Dendritic cell treated with granulocyte-macrophage colony-stimulating factor and Interleukin-4, amounts not matched to agents 40 ng/mL and 50 ng/mL, for 4 days (primary cell): ENCODE results near the gene OR2T34.
"Not testable (repeated sequence)": the region's sequence is repeated elsewhere in the genome, so short reads cannot be mapped to it uniquely, and the experiment has no call there.

Source experiments
- H3K27ac Mint-ChIP-seq: one replicate; pipeline ENCODE4 v1.8.0; 2022; ENCODE audit warnings: mild to moderate bottlenecking, mixed read lengths
- H3K27me3 Mint-ChIP-seq: one replicate; pipeline ENCODE4 v1.8.0; 2022; ENCODE audit warnings: mild to moderate bottlenecking, mixed read lengths
- H3K36me3 Mint-ChIP-seq: one replicate; pipeline ENCODE4 v1.8.0; 2022; ENCODE audit warnings: low read depth, mixed read lengths
- H3K4me1 Mint-ChIP-seq: one replicate; pipeline ENCODE4 v1.8.0; 2022; ENCODE audit warnings: low read depth, mixed read lengths
- H3K4me3 Mint-ChIP-seq: one replicate; pipeline ENCODE4 v1.8.0; 2022; ENCODE audit warnings: mild to moderate bottlenecking, moderate library complexity, mixed read lengths
- H3K9me3 Mint-ChIP-seq: one replicate; pipeline ENCODE4 v1.8.0; 2022; ENCODE audit warnings: mixed read lengths
- intact Hi-C: fragments of 100-400 bp; cut with micrococcal nuclease; formaldehyde crosslinking; loops from one replicate; pipeline ENCODE4 v1.15.0; 2022

OR2T34 gene, protein sequence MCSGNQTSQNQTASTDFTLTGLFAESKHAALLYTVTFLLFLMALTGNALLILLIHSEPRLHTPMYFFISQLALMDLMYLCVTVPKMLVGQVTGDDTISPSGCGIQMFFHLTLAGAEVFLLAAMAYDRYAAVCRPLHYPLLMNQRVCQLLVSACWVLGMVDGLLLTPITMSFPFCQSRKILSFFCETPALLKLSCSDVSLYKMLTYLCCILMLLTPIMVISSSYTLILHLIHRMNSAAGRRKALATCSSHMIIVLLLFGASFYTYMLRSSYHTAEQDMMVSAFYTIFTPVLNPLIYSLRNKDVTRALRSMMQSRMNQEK

DNA sequence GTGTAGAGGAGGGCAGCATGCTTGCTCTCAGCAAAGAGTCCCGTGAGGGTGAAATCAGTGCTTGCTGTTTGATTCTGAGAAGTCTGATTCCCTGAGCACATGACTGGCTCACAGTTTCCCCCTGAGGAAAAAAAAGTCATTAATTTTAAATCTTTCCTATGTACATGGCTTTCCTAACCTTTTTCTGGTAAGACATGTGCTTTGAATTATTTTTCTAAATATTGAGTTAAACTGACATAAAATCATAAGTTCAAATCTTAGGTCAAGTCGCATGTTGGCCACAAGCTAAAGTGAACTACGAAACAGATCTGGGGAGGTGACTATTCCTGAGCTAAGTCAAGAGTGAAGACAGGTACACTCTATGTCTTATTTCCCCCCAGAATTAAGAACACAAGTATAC, at the start of gene OR2T34:
Gene OR2T34 (minus strand): TSS at position 101 of the 400 bp plus-strand sequence. CDS start 0 bp downstream, at position 101.
- H3K4me3 Mint-ChIP-seq, H3K36me3 Mint-ChIP-seq, H3K27me3 Mint-ChIP-seq, H3K9me3 Mint-ChIP-seq, intact Hi-C loops, H3K27ac Mint-ChIP-seq: not testable (repeated sequence)
- peaks cover 27% of the 10 kb centered on the region for H3K4me1 Mint-ChIP-seq

- Mint-ChIP-seq H3K9me3 (no peaks in the 10 kb centered on the region), H3K4me1 (no peaks in the 10 kb centered on the region), H3K27ac (no peak overlapping the region), H3K4me3 (no peak overlapping the region), H3K36me3 (no peaks in the 10 kb centered on the region), H3K27me3 (no peaks in the 10 kb centered on the region)
- intact Hi-C loops, result loop anchor here (1.0 to 5.0 kb wide), 2 partner anchors 80 to 185 kb away; partner anchors contain the start of gene OR14I1
Measured at GRCh38 chr1:248622570-248623001, 48.0 kb upstream of the OR2T34 start.

DNA sequence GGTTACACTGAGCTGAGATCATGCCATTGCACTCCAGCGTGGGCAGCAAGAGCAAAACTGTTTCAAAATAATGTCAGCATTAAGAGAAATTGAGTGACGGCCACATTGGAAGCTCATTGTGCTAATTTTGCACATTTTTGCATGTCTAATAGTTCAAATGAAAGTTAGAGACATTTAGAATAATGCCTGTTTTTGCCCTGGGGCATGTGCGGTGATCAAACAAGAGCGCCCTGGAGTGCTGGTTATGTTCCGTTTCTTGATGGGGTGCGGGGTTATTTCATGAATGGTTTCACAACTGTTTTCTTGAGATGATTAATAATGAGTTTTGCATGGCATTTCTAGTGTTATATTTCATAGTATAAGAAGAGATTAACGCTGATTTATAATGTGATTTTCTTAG, 47.2 kb upstream of the OR2T34 start:
- Mint-ChIP-seq H3K4me3 (no peak overlapping the region), H3K4me1 (no peaks in the 10 kb centered on the region), H3K27me3 (no peaks in the 10 kb centered on the region), H3K9me3 (no peaks in the 10 kb centered on the region), H3K27ac (no peak overlapping the region), H3K36me3 (no peaks in the 10 kb centered on the region)
- intact Hi-C loops, result loop anchor here (1.0 to 5.0 kb wide), 2 partner anchors 81 to 186 kb away; partner anchors contain the start of gene OR14I1

DNA sequence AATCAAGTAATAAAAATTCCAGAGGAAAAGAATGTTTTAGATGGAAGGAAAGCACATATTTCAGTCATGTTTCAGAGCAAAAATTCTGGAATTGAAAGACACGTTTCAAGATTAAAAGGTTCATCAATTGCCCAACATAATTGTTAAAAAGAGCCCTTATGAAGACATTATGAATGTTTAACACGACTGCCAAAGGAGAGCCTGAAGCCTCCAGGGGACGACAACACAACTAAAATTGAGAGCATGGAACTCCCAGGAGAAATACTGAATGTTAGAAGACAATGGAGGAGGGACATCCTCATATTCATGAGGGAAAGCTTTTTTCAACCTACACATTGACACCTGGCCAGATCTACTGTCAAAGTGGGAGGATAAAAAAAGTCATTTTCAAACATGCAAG, 44.3 kb upstream of the OR2T34 start:
- intact Hi-C loops, result no loop called here
- no peak overlapping the region for H3K27ac Mint-ChIP-seq
- H3K9me3 Mint-ChIP-seq, result no peaks in the 10 kb centered on the region
- H3K4me3 Mint-ChIP-seq, result no peak overlapping the region
- H3K27me3 Mint-ChIP-seq, result no peaks in the 10 kb centered on the region
- H3K36me3 Mint-ChIP-seq, result no peaks in the 10 kb centered on the region
- no peaks in the 10 kb centered on the region for H3K4me1 Mint-ChIP-seq

DNA sequence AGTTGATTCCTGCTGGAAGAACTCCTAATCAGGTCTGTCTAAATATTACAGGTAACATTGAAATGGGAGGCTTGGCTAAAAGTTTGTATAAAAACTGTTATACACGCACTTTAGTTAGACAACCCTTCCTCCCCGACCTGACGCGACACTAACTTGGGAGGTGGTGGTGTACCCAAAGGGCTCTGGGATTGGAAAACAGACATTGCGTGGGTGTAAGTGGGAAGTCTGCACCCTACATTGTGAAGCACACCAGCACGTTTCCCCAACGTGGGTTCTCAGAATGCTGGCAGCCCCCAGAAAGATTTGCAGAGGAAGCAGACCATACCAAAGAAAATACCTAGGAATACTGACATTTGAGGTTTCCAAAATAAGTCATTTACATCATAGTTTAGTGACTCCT, 43.6 kb upstream of the OR2T34 start:
- Mint-ChIP-seq H3K27me3 (no peaks in the 10 kb centered on the region), H3K4me1 (no peaks in the 10 kb centered on the region), H3K36me3 (no peaks in the 10 kb centered on the region), H3K27ac (no peak overlapping the region), H3K4me3 (no peak overlapping the region), H3K9me3 (no peaks in the 10 kb centered on the region)
- intact Hi-C loops, result no loop called here

- Mint-ChIP-seq H3K27me3 (no peaks in the 10 kb centered on the region), H3K4me1 (peaks cover 7% of the 10 kb centered on the region), H3K27ac (no peak overlapping the region), H3K9me3 (no peaks in the 10 kb centered on the region), H3K36me3 (no peaks in the 10 kb centered on the region), H3K4me3 (no peak overlapping the region)
- intact Hi-C loops, result loop anchor here (5.0 kb wide), 1 partner anchor 211 kb away; the partner anchor contains the start of gene OR2T1
Measured at GRCh38 chr1:248613742-248614141, 39.2 kb upstream of the OR2T34 start.

DNA sequence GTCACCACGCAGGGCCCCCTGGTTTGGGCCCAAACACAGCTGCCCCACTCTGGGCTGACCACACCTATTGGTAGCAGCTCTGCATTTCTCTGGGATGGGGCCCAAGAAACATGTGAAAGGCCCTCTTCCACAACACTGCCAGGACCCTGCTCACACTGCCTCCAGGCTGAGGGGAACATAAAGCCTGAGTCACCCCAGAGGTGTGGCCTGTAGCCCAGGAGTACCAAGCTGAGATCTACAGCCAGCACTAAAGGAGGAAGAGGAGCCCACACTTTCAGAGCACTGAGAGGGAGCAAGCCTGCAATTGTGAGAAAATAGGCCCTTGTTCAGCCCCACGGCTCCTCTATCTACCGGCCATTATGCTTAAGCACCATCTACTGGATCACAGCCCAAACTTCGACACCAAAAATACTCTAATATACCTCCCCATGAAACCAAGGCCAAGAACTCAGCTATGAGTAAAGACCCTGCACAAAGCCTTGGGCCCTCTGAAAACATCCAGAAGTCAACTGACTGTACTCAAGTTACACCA, 37.4 kb upstream of the OR2T34 start:
- Mint-ChIP-seq H3K27me3 (no peaks in the 10 kb centered on the region), H3K4me1 (peaks cover 7% of the 10 kb centered on the region), H3K4me3 (no peak overlapping the region), H3K36me3 (no peaks in the 10 kb centered on the region), H3K9me3 (no peaks in the 10 kb centered on the region), H3K27ac (no peak overlapping the region)
- intact Hi-C loops, result loop anchor here (5.0 kb wide), 1 partner anchor 210 kb away; the partner anchor contains the start of gene OR2T1

- Mint-ChIP-seq H3K9me3 (no peaks in the 10 kb centered on the region), H3K4me1 (peaks cover 7% of the 10 kb centered on the region), H3K36me3 (no peaks in the 10 kb centered on the region), H3K4me3 (no peak overlapping the region), H3K27me3 (no peaks in the 10 kb centered on the region), H3K27ac (no peak overlapping the region)
- intact Hi-C loops, result loop anchor here (5.0 kb wide), 1 partner anchor 208 kb away; the partner anchor contains the start of gene OR2T1
Measured at GRCh38 chr1:248610301-248610700, 35.7 kb upstream of the OR2T34 start.

DNA sequence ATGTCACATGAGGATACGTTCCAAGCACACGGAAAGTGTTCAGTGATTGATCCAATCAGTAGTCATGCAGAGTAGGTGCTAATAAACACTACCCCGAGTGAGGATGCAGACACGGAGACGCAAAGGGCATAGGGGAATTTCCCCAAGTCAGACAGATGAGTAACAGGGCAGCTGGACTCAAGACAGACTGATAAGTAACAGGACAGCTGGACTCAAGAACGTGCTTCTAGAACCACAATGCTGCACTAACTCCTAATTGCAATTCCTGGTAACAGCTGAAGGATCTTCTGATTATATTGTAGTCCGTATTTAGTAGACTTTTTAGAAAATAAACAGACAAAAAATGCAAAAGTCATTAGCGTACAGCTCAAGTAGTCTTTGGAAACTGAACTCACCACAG, 24.8 kb upstream of the OR2T34 start:
- no peaks in the 10 kb centered on the region for H3K36me3 Mint-ChIP-seq

DNA sequence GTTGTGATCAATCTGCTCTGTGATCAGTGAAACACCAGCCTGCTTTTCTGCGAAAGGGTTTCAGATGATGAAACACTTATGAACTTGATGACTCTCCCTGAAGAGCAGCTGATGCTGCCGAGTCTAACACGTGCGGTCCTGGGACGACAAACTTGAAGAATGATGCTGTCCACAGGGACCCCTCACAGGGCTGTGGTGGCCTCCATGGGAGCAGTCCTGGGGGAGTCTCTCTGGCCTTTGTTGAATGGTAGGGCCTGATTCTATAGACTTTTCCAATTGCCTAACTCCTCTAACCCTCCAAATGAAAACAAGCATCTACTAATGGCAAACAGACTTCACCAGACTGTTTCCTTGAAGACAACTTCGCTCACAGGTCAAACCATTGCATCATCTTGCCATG, 23.0 kb upstream of the OR2T34 start, which contains the start of gene OR2T10:
Gene OR2T10 (minus strand): TSS at position 112 of the 400 bp plus-strand sequence. CDS start 3,932 bp downstream, outside the sequence.
- Mint-ChIP-seq H3K27ac (no peak within 1 kb of the TSS), H3K27me3 (no peaks in the 10 kb centered on the region), H3K9me3 (no peaks in the 10 kb centered on the region), H3K4me3 (no peak within 1 kb of the TSS), H3K36me3 (no peaks in the 10 kb centered on the region), H3K4me1 (peaks cover 12% of the 10 kb centered on the region)
- intact Hi-C loops, result no loop called here

More for the DNA sequence above, 24.8 kb upstream of the OR2T34 start:
- Mint-ChIP-seq H3K27ac (no peak overlapping the region), H3K4me3 (no peak overlapping the region), H3K4me1 (peaks cover 12% of the 10 kb centered on the region), H3K27me3 (no peaks in the 10 kb centered on the region), H3K9me3 (no peaks in the 10 kb centered on the region)
- intact Hi-C loops, result no loop called here

DNA sequence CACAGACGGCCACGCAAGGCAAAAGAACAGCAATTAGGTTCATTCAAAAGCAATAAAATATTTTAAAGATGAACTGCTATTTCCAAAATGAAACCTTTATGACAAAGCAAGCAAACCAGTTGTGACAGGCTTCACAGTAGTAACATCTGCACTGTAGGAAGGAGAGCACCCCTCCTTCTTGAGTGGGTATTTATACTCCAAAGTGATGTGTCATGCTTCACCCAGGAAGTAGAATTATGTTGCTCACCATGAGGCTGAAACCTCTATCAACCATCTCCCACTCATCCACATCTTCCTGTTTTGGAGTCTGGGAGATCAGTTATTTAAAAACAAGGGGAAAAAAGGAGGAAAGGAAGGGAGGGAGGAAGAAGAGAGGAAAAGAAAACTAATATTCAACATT, 22.1 kb upstream of the OR2T34 start:
- Mint-ChIP-seq H3K4me3 (no peak overlapping the region), H3K9me3 (no peaks in the 10 kb centered on the region), H3K36me3 (no peaks in the 10 kb centered on the region), H3K27me3 (no peaks in the 10 kb centered on the region), H3K27ac (no peak overlapping the region), H3K4me1 (peaks cover 12% of the 10 kb centered on the region)
- intact Hi-C loops, result no loop called here

GRCh38 chr1:248593226-248593625, 18.7 kb upstream of the OR2T34 start:
- no peaks in the 10 kb centered on the region for H3K27me3 Mint-ChIP-seq
- no peak overlapping the region for H3K4me3 Mint-ChIP-seq
- no peak overlapping the region for H3K27ac Mint-ChIP-seq
- peaks cover 12% of the 10 kb centered on the region for H3K4me1 Mint-ChIP-seq
- H3K9me3 Mint-ChIP-seq, result no peaks in the 10 kb centered on the region
- H3K36me3 Mint-ChIP-seq, result no peaks in the 10 kb centered on the region
- intact Hi-C loops, result no loop called here

- Mint-ChIP-seq H3K9me3 (no peaks in the 10 kb centered on the region), H3K4me1 (peaks cover 12% of the 10 kb centered on the region), H3K36me3 (no peaks in the 10 kb centered on the region), H3K27ac (no peak overlapping the region), H3K27me3 (no peaks in the 10 kb centered on the region), H3K4me3 (no peak overlapping the region)
- intact Hi-C loops, result no loop called here
Measured at GRCh38 chr1:248592655-248593054, 18.1 kb upstream of the OR2T34 start.

DNA sequence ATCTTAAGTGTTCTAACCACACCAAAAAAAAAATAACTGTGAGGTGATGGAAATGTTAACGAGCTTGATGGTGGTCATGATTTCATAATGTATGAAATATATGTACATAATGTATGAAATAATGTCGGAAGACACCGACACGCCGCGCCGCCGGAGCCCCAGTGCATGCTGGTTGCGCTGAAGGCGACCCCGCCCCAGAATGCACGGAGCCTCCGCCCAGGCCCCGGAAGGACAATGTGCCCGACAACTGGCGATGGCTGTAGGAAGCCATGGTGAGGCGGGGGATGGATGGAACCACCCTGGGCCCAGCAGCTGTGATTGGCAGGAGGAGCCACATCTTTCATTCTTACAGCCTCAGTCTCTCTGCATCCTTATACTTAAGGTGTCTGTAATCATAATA, 15.5 kb upstream of the OR2T34 start:
- H3K27me3 Mint-ChIP-seq, result no peaks in the 10 kb centered on the region
- intact Hi-C loops, result no loop called here
- H3K9me3 Mint-ChIP-seq, result no peaks in the 10 kb centered on the region
- H3K27ac Mint-ChIP-seq, result no peak overlapping the region
- no peaks in the 10 kb centered on the region for H3K4me1 Mint-ChIP-seq
- H3K4me3 Mint-ChIP-seq, result no peak overlapping the region
- H3K36me3 Mint-ChIP-seq, result no peaks in the 10 kb centered on the region
